HepG2 (cell line): Measurements from ENCODE around the gene MCF2L.

Experiments used
- CCDC6 ChIP-seq: sonication (generic); formaldehyde crosslinking; IDR thresholded peaks from 2 replicates; pipeline ENCODE4 v1.8.1; 2022; ENCODE audit warnings: mild to moderate bottlenecking, missing genetic modification reagents, moderate library complexity
- ETS1 ChIP-seq: sonication (generic); formaldehyde crosslinking; IDR thresholded peaks from 2 replicates; pipeline ENCODE4 v1.4.0; 2020; ENCODE audit warnings: missing genetic modification reagents
- FOSL2 ChIP-seq: sonication (generic); formaldehyde crosslinking; IDR thresholded peaks from 2 replicates; pipeline ENCODE4 v1.4.0; 2020; ENCODE audit warnings: missing genetic modification reagents
- FOXM1 ChIP-seq: sonication (generic); formaldehyde crosslinking; IDR thresholded peaks from 2 replicates; pipeline ENCODE4 v1.5.0; 2020; ENCODE audit warnings: missing genetic modification reagents
- IRF1 ChIP-seq: sonication (generic); formaldehyde crosslinking; IDR thresholded peaks from 2 replicates; pipeline ENCODE4 v1.4.0; 2020; ENCODE audit warnings: low read depth, mild to moderate bottlenecking, missing genetic modification reagents
- POLR2A ChIP-seq, 2 experiments: IDR thresholded peaks; 2 replicates each; pipeline ENCODE4 v1.6.1; 2011; ENCODE audit warnings: low read depth in 2 of 2, low read length in 2 of 2, mild to moderate bottlenecking in 1 of 2, moderate library complexity in 1 of 2; ENCODE audit not compliant: insufficient read depth in 1 of 2
- RAD21 ChIP-seq: fragments of 450-650 bp; formaldehyde crosslinking; IDR thresholded peaks from 2 replicates; pipeline ENCODE4 v1.5.0; 2020; ENCODE audit warnings: mild to moderate bottlenecking
- RFX5 ChIP-seq: IDR thresholded peaks from 2 replicates; pipeline ENCODE4 v1.6.1; 2011; ENCODE audit warnings: low read depth, low read length, improper control_type of control experiment
- ZNF33A ChIP-seq: sonication (generic); formaldehyde crosslinking; IDR thresholded peaks from 2 replicates; pipeline ENCODE4 v1.5.1; 2020; ENCODE audit warnings: missing genetic modification reagents, mild to moderate bottlenecking, moderate library complexity, borderline replicate concordance
- ZNF780A ChIP-seq: sonication (generic); formaldehyde crosslinking; IDR thresholded peaks from 2 replicates; pipeline ENCODE4 v1.8.0; 2022; ENCODE audit warnings: mild to moderate bottlenecking, missing genetic modification reagents, moderate library complexity
- ZNF781 ChIP-seq: sonication (generic); formaldehyde crosslinking; IDR thresholded peaks from 2 replicates; pipeline ENCODE4 v1.5.1; 2020; ENCODE audit warnings: borderline replicate concordance, mild to moderate bottlenecking, missing genetic modification reagents; ENCODE audit errors: not compliant biosample characterization
- ZNF790 ChIP-seq: sonication (generic); formaldehyde crosslinking; IDR thresholded peaks from 2 replicates; pipeline ENCODE4 v1.8.0; 2022; ENCODE audit warnings: missing genetic modification reagents, mild to moderate bottlenecking, borderline replicate concordance
- ZNF878 ChIP-seq: sonication (generic); formaldehyde crosslinking; IDR thresholded peaks from 2 replicates; pipeline ENCODE4 v1.8.1; 2023; ENCODE audit warnings: mild to moderate bottlenecking, missing genetic modification reagents, moderate library complexity
- TF ChIP-seq, protein P1 (sequence below): sonication (generic); formaldehyde crosslinking; IDR thresholded peaks from 2 replicates; pipeline ENCODE4 v1.5.0; 2020; ENCODE audit warnings: mild to moderate bottlenecking, missing genetic modification reagents, moderate library complexity

DNA sequence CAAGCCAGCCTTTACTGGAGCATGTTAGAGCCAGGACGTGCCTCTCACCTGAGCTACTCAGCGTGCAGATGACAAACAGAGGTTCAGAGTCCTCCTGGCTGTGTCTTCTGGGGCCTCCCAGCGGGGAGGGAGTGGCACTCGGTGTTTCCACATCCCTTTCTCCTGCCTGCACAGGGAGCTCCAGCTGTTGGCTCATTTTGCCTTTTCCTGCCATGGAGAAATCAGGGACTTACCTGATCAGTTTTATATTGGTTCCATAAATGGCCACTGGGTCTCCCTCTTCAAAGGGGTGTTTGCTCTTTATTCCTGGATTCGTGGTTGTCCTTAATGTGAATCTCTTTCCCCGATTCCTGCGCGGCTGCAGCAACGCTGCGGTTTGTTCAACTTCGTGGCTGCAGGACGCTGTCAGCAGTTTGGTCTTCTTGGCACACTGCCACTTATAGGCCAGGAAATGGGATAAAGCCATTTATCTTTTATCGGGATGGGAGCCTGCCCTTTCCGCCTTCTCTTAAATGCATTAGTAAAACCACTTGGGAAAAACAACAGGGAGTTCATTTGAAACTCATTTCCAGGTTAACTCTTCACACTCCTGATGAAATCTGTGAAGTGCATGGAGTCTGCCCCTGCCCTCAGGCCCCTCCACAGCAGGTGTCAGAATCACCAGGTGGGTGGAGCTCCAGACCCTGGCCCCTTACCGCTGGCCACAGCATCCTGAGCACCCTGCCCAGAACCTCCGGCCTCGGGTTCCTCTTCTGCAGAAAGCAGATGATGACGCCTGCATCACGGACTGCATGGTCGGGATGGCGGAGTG, 39.8 kb upstream of the MCF2L start:
- TF ChIP-seq ZNF781 (no peak), ZNF33A (CRISPR knock-in tag) (no peak), ZNF780A (CRISPR knock-in tag) (no peak), ETS1 (CRISPR knock-in tag) (no peak), CCDC6 (CRISPR knock-in tag) (no peak), IRF1 (CRISPR knock-in tag) (no peak), ZNF878 (no peak), FOXM1 (CRISPR knock-in tag) (no peak), RAD21 (CRISPR knock-in tag) (peak; percentile 24; the same call in 1 of the 2 replicates), FOSL2 (CRISPR knock-in tag) (no peak; the same call in 1 of the 2 replicates), POLR2A (IDR thresholded peaks at IDR 0.05; ENCODE audit: insufficient read depth in 1 of 2, low read depth in 2 of 2, low read length in 2 of 2) (no peak), RFX5 (no peak), ZNF790 (no peak)
- TF ChIP-seq, protein P1, sequence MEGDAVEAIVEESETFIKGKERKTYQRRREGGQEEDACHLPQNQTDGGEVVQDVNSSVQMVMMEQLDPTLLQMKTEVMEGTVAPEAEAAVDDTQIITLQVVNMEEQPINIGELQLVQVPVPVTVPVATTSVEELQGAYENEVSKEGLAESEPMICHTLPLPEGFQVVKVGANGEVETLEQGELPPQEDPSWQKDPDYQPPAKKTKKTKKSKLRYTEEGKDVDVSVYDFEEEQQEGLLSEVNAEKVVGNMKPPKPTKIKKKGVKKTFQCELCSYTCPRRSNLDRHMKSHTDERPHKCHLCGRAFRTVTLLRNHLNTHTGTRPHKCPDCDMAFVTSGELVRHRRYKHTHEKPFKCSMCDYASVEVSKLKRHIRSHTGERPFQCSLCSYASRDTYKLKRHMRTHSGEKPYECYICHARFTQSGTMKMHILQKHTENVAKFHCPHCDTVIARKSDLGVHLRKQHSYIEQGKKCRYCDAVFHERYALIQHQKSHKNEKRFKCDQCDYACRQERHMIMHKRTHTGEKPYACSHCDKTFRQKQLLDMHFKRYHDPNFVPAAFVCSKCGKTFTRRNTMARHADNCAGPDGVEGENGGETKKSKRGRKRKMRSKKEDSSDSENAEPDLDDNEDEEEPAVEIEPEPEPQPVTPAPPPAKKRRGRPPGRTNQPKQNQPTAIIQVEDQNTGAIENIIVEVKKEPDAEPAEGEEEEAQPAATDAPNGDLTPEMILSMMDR (CRISPR knock-in tag) = peak; percentile 65
